Pancreas (tissue), 10 donors: ENCODE data around the gene TOP2A. TPM values are rescaled to one million over a fixed set of nuclear protein-coding genes. Genes with fewer than 3 reads are reported as not detected.
"Not testable (repeated sequence)": the region's sequence is repeated elsewhere in the genome, so short reads cannot be mapped to it uniquely, and the experiment has no call there.

Experiments
- ATAC-seq, 4 donors: fragments of 200-7000 bp; cut with Tn5 transposase; one replicate each; pipeline versions ENCODE4 v1.8.0 to v1.9.1; 2020; ENCODE audit warnings: mild to moderate bottlenecking in 4 of 4, moderate library complexity in 4 of 4
- DNase-seq, 6 donors: peaks; one replicate each; pipeline ENCODE4 v3.0.0-alpha.2; 2020
- FAIRE-seq: peaks from 2 replicates; lab custom pipeline; 2012; peaks lifted over from hg19 to GRCh38; lab: Jason Lieb, UNC
- H3K27ac ChIP-seq, 4 donors: fragments of 200-600 bp; sonication (generic); 1 replicate in 3 of 4; 2 replicates in 1 of 4; pipeline versions ENCODE4 v1.5.0 to v1.8.0; 2020
- H3K27me3 ChIP-seq, 4 donors: fragments of 200-600 bp; one replicate each; pipeline ENCODE4 v1.8.0; 2021
- H3K36me3 ChIP-seq, 3 donors: fragments of 200-600 bp; sonication (generic) in 1 of 3; one replicate each; pipeline versions ENCODE4 v1.5.0 to v1.8.0; 2020 to 2021
- H3K4me1 ChIP-seq, 3 donors: fragments of 200-600 bp; one replicate each; pipeline ENCODE4 v1.8.0; 2021
- H3K4me3 ChIP-seq, 4 donors: fragments of 200-600 bp; sonication (generic) in 2 of 4; one replicate each; pipeline versions ENCODE4 v1.5.0 to v1.8.0; 2020 to 2021
- H3K9me3 ChIP-seq, 4 donors: fragments of 200-600 bp; one replicate each; pipeline ENCODE4 v1.8.0; 2021
- WGBS, 2 donors: extraction: QIAGEN DNeasy Blood & Tissue Kit; methylation state at CpG; one replicate each; pipeline ENCODE4 v1.1.7; 2013; 5-methylcytosine and 5-hydroxymethylcytosine counted together
- intact Hi-C, 3 donors: fragments of 100-400 bp; cut with DNase I; formaldehyde crosslinking; loops; one replicate each; pipeline versions ENCODE4 v1.11.1 to v1.14.2; 2022
- polyA plus RNA-seq, 2 donors: library from polyadenylated mRNA; stranded (reverse); fragments of 200-250 nt; gene quantifications; one replicate each; pipeline ENCODE4 v1.2.3, GENCODE V29; 2013
- total RNA-seq, 6 donors: library from RNA; stranded (reverse); fragmentation: NEBNext Ultra II Directional in 4 of 6; extraction: Animal tissue kit (Norgen Biotek cat#: 25700) in 4 of 6; gene quantifications; one replicate each; pipeline versions ENCODE4 v1.2.1 to v1.2.4, GENCODE V29; 2021 to 2023
- TF ChIP-seq, protein P1 (sequence below), 4 donors: fragments of 200-600 bp; sonication (generic) in 3 of 4; IDR thresholded peaks; one replicate each; pipeline versions ENCODE4 v1.5.0 to v1.8.0; 2021; ENCODE audit warnings: antibody characterized with exemption in 4 of 4
- donor health status: healthy with polysubstance abuse.
- donor health status: DM: no; HTN: no; CAD: no; lungs with moderate emphysema.
- donor health status: DM: no; HTN: no; CAD: no.
- donor health status: control.
- donor health status: control.
- donor health status: Bipolar disorder and iron deficiency.
- donor health status: DM: yes; HTN: yes; CAD: no.
- donor health status: DM: no; HTN: no; CAD: no.
- donor health status: DM: no; HTN: no; CAD: no.
- donor health status: DM: yes; HTN: yes; CAD: no.

TOP2A gene
- total and polyA plus RNA-seq, 8 donors = 0.19 to 4.4 (median 0.65) TPM

DNA sequence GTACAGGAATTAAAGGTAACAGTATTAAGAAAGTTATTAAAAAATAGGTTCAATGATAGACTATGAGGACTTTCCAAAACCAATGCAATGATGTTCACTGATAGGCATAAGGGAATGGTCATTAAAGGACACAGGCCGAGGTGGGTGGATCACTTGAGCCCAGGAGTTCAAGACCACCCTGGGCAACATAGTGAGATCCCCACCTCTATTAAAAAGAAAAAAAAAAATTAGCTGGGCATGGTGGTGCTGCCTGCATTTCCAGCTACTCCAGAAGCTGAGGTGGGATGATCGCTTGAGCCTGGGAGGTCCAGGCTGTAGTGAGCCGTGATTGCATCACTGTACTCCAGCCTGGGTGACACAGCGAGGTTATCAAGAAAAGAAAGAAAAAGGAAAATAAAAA is 5.9 kb downstream of the TOP2A start:
- WGBS, 2 donors = 92 to 95% methylated on average over 4 of the region's 4 CpGs
- H3K9me3 ChIP-seq = no peaks in the 10 kb centered on the region
- H3K4me3 ChIP-seq = no peak overlapping the region
- intact Hi-C loops = loop anchor here in 2 of 3 donors (10.0 kb wide), 2 partner anchors 47 to 107 kb away; partner anchors contain the start of genes RARA (in 2 of the 2) and GJD3 (in 1 of the 2)
- H3K27me3 ChIP-seq = no peaks in the 10 kb centered on the region
- TF ChIP-seq, protein P1, sequence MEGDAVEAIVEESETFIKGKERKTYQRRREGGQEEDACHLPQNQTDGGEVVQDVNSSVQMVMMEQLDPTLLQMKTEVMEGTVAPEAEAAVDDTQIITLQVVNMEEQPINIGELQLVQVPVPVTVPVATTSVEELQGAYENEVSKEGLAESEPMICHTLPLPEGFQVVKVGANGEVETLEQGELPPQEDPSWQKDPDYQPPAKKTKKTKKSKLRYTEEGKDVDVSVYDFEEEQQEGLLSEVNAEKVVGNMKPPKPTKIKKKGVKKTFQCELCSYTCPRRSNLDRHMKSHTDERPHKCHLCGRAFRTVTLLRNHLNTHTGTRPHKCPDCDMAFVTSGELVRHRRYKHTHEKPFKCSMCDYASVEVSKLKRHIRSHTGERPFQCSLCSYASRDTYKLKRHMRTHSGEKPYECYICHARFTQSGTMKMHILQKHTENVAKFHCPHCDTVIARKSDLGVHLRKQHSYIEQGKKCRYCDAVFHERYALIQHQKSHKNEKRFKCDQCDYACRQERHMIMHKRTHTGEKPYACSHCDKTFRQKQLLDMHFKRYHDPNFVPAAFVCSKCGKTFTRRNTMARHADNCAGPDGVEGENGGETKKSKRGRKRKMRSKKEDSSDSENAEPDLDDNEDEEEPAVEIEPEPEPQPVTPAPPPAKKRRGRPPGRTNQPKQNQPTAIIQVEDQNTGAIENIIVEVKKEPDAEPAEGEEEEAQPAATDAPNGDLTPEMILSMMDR (IDR thresholded peaks at IDR 0.05) = no peak
- no peak overlapping the region for H3K27ac ChIP-seq
- H3K4me1 ChIP-seq = no peaks in the 10 kb centered on the region
- no peaks in the 10 kb centered on the region for H3K36me3 ChIP-seq
- FAIRE-seq = no peak
- DNase-seq = no peak
- ATAC-seq = no peak

DNA sequence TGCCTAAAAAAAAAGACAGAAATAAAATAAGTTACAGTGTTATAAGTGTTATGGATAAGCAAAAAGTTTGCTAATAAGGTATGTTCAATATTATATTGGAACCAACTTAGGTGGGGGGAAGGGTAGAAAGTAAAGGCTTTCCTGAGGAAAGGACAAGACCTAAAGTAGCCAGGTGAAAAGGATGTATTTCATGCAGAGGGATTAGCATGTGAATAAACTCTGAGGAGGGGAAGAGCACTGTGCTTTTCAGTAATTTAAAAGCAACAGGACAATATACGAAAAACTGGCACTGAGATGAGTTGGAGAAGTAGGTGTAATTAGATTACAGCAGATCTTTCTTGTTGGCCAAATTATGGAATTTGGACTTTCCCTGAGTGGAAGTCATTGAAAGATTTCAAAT is 7.6 kb downstream of the TOP2A start:
- 90 to 92% methylated on average over 1 of the region's 1 CpG for WGBS, 2 donors
- H3K9me3 ChIP-seq = no peaks in the 10 kb centered on the region
- intact Hi-C loops = loop anchor here in 2 of 3 donors (10.0 kb wide), 2 partner anchors 45 to 105 kb away; partner anchors contain the start of genes RARA (in 2 of the 2) and GJD3 (in 1 of the 2)
- ATAC-seq (no peak), DNase-seq (no peak), FAIRE-seq (no peak)
- TF ChIP-seq, protein P1 (IDR thresholded peaks at IDR 0.05) = no peak
- H3K36me3 ChIP-seq = no peaks in the 10 kb centered on the region
- H3K27me3 ChIP-seq = no peaks in the 10 kb centered on the region
- H3K4me3 ChIP-seq = no peak overlapping the region
- H3K4me1 ChIP-seq = no peaks in the 10 kb centered on the region
- no peak overlapping the region for H3K27ac ChIP-seq

DNA sequence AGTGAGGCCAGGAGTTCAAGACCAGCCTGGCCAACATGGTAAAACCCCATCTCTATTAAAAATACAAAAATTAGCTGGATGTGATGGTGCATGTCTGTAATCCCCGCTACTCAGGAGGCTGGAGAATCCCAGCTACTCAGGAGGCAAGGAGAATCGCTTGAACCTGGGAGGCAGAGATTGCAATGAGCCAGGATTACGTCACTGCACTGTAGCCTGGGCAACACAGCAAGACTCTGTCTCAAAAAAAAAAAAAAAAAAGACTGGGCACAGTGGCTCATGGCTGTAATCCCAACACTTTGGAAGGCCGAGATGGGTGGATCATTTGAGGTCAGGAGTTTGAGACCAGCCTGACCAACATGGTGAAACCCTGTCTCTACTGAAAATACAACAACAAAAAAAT is 8.2 kb downstream of the TOP2A start:
- intact Hi-C loops, H3K9me3 ChIP-seq, ATAC-seq, H3K27ac ChIP-seq, H3K4me1 ChIP-seq, DNase-seq, H3K4me3 ChIP-seq, H3K27me3 ChIP-seq, FAIRE-seq, H3K36me3 ChIP-seq: not testable (repeated sequence)
- WGBS, 2 donors = 94 to 97% methylated on average over 4 of the region's 4 CpGs

DNA sequence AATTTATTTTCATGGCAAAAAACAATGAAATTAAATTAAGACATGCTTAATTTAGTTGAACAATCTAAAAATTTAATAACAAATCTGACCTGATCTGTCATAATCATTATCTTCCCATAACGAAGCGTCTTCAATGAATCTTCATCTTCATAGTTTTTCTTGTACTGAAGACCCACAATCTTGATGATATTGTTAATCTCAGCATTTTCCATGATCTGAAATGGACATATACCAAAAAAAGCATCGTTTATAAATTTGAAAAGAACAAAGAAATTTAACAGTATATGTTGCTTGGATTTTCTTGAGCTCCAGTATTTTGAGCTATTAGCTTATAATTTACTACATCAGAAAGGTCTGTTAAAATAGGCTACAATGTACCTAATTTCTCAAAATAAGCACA is 10.2 kb downstream of the TOP2A start:
- no peaks in the 10 kb centered on the region for H3K36me3 ChIP-seq
- H3K27me3 ChIP-seq = no peaks in the 10 kb centered on the region
- DNase-seq (no peak), ATAC-seq (no peak), FAIRE-seq (no peak)
- 92 to 94% methylated on average over 3 of the region's 3 CpGs for WGBS, 2 donors
- TF ChIP-seq, protein P1 (IDR thresholded peaks at IDR 0.05) = no peak
- H3K4me3 ChIP-seq = no peak overlapping the region
- H3K4me1 ChIP-seq = no peaks in the 10 kb centered on the region
- intact Hi-C loops = no loop called here
- no peak overlapping the region for H3K27ac ChIP-seq
- H3K9me3 ChIP-seq = no peaks in the 10 kb centered on the region

DNA sequence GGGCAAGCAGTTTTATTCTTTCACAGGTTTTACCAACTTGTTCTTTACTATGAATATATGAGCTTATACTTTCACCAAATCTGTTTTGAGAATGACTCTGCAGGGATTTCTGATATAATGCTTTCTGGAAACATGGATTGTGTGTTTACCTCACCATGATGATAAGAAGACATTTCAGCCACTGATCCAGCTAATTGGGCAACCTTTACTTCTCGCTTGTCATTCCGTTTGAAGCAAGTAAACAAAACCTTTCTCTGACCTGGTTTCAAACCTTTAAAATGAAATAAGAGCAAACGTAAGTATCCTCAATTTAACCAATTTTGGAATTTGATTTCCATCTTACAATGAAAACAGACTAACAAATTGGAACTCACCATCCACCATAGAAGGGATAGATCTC is 13.7 kb downstream of the TOP2A start:
- no peak for DNase-seq
- no peak overlapping the region for H3K4me3 ChIP-seq
- WGBS, 2 donors = 43% methylated on average over 3 of the region's 3 CpGs
- no peak for FAIRE-seq
- H3K27me3 ChIP-seq = no peaks in the 10 kb centered on the region
- no peaks in the 10 kb centered on the region for H3K9me3 ChIP-seq
- intact Hi-C loops = no loop called here
- no peaks in the 10 kb centered on the region for H3K36me3 ChIP-seq
- H3K27ac ChIP-seq = no peak overlapping the region
- no peak for ATAC-seq
- TF ChIP-seq, protein P1 (IDR thresholded peaks at IDR 0.05) = no peak
- no peaks in the 10 kb centered on the region for H3K4me1 ChIP-seq
